Measurements from ENCODE around the gene OR6N1. TPM values are rescaled to one million over a fixed set of nuclear protein-coding genes. Genes with fewer than 3 reads are reported as not detected.

OR6N1 gene
- polyA plus RNA-seq, 1 experiment = not detected

- no peak for DNase-seq (ENCODE audit: low read depth, low spot score)
Measured at GRCh38 chr1:158809862-158810261, 37.9 kb upstream of the OR6N1 start.

GRCh38 chr1:158809256-158809655, 37.3 kb upstream of the OR6N1 start:
- ChIA-PET POLR2A (no interaction called here), CTCF (no interaction called here)
- H3K4me3 ChIP-seq (ENCODE audit: low read depth, low read length) = no peak overlapping the region
- H3K9me3 ChIP-seq (ENCODE audit: control insufficient read depth, insufficient read depth, low read length) = no peaks in the 10 kb centered on the region
- no peak for DNase-seq (ENCODE audit: low read depth, low spot score)
- H3K27ac ChIP-seq (ENCODE audit: low read depth, low read length) = no peak overlapping the region
- no peak for TF ChIP-seq CTCF (IDR thresholded peaks at IDR 0.05; ENCODE audit: low read depth, low read length)
- H3K27me3 ChIP-seq (ENCODE audit: control insufficient read depth, insufficient read depth, low read length) = no peaks in the 10 kb centered on the region

More at GRCh38 chr1:158809862-158810261, 37.9 kb upstream of the OR6N1 start:
- POLR2A ChIA-PET = no interaction called here
- no peaks in the 10 kb centered on the region for H3K9me3 ChIP-seq (ENCODE audit: control insufficient read depth, insufficient read depth, low read length)
- CTCF ChIA-PET = no interaction called here
- no peak overlapping the region for H3K27ac ChIP-seq (ENCODE audit: low read depth, low read length)
- H3K27me3 ChIP-seq (ENCODE audit: control insufficient read depth, insufficient read depth, low read length) = no peaks in the 10 kb centered on the region
- no peak for TF ChIP-seq CTCF (IDR thresholded peaks at IDR 0.05; ENCODE audit: low read depth, low read length)
- no peak overlapping the region for H3K4me3 ChIP-seq (ENCODE audit: low read depth, low read length)

- Histone ChIP-seq H3K9me3 (ENCODE audit: control insufficient read depth, insufficient read depth, low read length) (no peaks in the 10 kb centered on the region), H3K27ac (ENCODE audit: low read depth, low read length) (no peak overlapping the region), H3K4me3 (ENCODE audit: low read depth, low read length) (no peak overlapping the region), H3K27me3 (ENCODE audit: control insufficient read depth, insufficient read depth, low read length) (no peaks in the 10 kb centered on the region)
- TF ChIP-seq CTCF (IDR thresholded peaks at IDR 0.05; ENCODE audit: low read depth, low read length) = no peak
- POLR2A ChIA-PET = no interaction called here
- CTCF ChIA-PET = no interaction called here
- no peak for DNase-seq (ENCODE audit: low read depth, low spot score)
Measured at GRCh38 chr1:158806916-158807536, 35.0 kb upstream of the OR6N1 start.

GRCh38 chr1:158803678-158804077, 31.7 kb upstream of the OR6N1 start:
- H3K9me3 ChIP-seq (ENCODE audit: control insufficient read depth, insufficient read depth, low read length) = no peaks in the 10 kb centered on the region
- no peak for TF ChIP-seq CTCF (IDR thresholded peaks at IDR 0.05; ENCODE audit: low read depth, low read length)
- ChIA-PET POLR2A (no interaction called here), CTCF (no interaction called here)
- no peak for DNase-seq (ENCODE audit: low read depth, low spot score)
- H3K27me3 ChIP-seq (ENCODE audit: control insufficient read depth, insufficient read depth, low read length) = no peaks in the 10 kb centered on the region
- H3K27ac ChIP-seq (ENCODE audit: low read depth, low read length) = no peak overlapping the region
- H3K4me3 ChIP-seq (ENCODE audit: low read depth, low read length) = no peak overlapping the region

GRCh38 chr1:158801396-158801795, 29.4 kb upstream of the OR6N1 start:
- no peak overlapping the region for H3K4me3 ChIP-seq (ENCODE audit: low read depth, low read length)
- no peaks in the 10 kb centered on the region for H3K9me3 ChIP-seq (ENCODE audit: control insufficient read depth, insufficient read depth, low read length)
- no peak for TF ChIP-seq CTCF (IDR thresholded peaks at IDR 0.05; ENCODE audit: low read depth, low read length)
- H3K27ac ChIP-seq (ENCODE audit: low read depth, low read length) = no peak overlapping the region
- H3K27me3 ChIP-seq (ENCODE audit: control insufficient read depth, insufficient read depth, low read length) = no peaks in the 10 kb centered on the region
- DNase-seq (ENCODE audit: low read depth, low spot score) = no peak
- POLR2A ChIA-PET = no interaction called here
- CTCF ChIA-PET = no interaction called here
